Suprapubic skin (tissue), 3 donors: ENCODE results near the gene DPYSL3.

ENCODE experiments used
- EP300 ChIP-seq: sonication (generic); formaldehyde crosslinking; IDR thresholded peaks from one replicate; pipeline ENCODE4 v1.6.1; 2017; ENCODE audit warnings: antibody characterized with exemption
- POLR2A ChIP-seq, 2 donors: fragments of 450-650 bp; IDR thresholded peaks; one replicate each; pipeline ENCODE4 v1.6.1; 2017; ENCODE audit warnings: antibody characterized with exemption in 2 of 2, mild to moderate bottlenecking in 2 of 2, moderate library complexity in 2 of 2
- TF ChIP-seq, protein P1 (sequence below), 2 donors: fragments of 200-600 bp in 1 of 2; fragments of 450-650 bp in 1 of 2; sonication (generic) in 1 of 2; IDR thresholded peaks; one replicate each; pipeline ENCODE4 v1.5.1; 2016 to 2019; ENCODE audit warnings: antibody characterized with exemption in 2 of 2, mild to moderate bottlenecking in 1 of 2, moderate library complexity in 1 of 2

DNA sequence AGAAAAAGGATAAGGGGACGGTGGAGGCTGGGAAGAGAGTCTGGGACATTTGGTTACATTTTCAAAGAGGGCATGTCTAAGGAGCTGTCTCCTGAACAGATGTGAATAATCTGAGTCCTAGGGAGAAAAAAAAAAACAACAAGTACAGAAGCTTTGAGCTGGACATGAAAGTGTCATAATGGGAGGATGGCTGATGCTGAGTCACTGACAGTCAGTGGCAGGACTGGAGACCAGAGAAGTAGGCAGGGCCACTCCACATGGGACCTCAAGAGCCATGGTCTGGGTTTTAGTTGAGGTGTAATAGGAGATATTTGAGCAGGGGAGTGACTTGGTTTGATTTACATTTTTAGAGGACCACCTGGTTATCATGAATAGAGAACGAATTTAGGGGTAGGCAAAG lies 70.6 kb downstream of the DPYSL3 start:
- TF ChIP-seq, protein P1, sequence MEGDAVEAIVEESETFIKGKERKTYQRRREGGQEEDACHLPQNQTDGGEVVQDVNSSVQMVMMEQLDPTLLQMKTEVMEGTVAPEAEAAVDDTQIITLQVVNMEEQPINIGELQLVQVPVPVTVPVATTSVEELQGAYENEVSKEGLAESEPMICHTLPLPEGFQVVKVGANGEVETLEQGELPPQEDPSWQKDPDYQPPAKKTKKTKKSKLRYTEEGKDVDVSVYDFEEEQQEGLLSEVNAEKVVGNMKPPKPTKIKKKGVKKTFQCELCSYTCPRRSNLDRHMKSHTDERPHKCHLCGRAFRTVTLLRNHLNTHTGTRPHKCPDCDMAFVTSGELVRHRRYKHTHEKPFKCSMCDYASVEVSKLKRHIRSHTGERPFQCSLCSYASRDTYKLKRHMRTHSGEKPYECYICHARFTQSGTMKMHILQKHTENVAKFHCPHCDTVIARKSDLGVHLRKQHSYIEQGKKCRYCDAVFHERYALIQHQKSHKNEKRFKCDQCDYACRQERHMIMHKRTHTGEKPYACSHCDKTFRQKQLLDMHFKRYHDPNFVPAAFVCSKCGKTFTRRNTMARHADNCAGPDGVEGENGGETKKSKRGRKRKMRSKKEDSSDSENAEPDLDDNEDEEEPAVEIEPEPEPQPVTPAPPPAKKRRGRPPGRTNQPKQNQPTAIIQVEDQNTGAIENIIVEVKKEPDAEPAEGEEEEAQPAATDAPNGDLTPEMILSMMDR (IDR thresholded peaks at IDR 0.05), result no peak
- no peak for TF ChIP-seq EP300
- TF ChIP-seq POLR2A (IDR thresholded peaks at IDR 0.05), result no peak
